ENCODE measurements around the gene USP3. TPM values are rescaled to one million over a fixed set of nuclear protein-coding genes. Genes with fewer than 3 reads are reported as not detected.
A peak's percentile ranks its signal among the peaks of the same experiment; 100 is the strongest.
"Not testable (repeated sequence)": the region's sequence is repeated elsewhere in the genome, so short reads cannot be mapped to it uniquely, and the experiment has no call there.

The USP3 gene
- total RNA-seq, 1 donor from 2014 or later, result 22.0 TPM

GRCh38 chr15:63603516-63603915 lies 99.1 kb downstream of the USP3 start:
- DNase-seq (ENCODE audit: low spot score) (no peak), ATAC-seq (no peak)

DNA sequence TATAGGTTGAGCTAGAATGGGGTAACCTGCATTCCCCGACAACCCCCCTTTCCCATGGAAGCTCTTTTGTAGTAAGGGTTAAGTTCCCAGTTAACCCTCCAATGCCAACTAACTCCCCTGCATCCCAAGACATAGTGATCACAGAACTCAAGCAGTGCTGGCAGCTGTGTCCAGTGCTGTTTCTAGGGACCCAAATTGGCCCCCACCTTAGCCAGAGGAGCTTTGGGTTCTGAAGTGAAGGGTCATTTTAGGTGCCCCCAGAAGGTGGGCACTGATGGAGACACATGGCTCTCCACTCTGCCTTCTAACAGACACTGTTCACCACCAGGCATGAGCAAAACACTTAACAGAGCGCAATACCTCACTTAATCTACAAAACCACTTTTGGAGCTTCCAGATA lies 99.9 kb downstream of the USP3 start:
- ATAC-seq (no peak), DNase-seq (ENCODE audit: low spot score) (no peak)

DNA sequence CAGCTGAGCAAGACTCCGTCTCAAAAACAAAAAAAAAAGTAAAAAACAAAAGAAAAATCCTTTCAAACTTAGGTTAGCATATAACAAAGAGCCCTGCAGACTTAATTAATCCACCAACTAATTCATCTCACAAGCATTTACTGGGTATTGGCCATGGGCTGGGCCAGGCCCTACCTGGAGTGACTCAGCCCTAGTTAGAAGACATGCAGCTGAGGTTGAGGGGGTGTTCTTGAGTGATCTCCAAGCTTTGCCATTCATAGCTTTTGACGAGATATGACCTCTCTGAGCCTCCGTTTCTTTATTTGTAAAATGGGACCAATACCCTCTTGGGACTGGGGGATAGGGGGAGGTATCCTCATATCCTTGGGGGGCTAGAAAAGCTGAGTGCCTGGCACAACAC lies 100.6 kb downstream of the USP3 start:
- ATAC-seq, result no peak
- DNase-seq (ENCODE audit: low spot score), result no peak

DNA sequence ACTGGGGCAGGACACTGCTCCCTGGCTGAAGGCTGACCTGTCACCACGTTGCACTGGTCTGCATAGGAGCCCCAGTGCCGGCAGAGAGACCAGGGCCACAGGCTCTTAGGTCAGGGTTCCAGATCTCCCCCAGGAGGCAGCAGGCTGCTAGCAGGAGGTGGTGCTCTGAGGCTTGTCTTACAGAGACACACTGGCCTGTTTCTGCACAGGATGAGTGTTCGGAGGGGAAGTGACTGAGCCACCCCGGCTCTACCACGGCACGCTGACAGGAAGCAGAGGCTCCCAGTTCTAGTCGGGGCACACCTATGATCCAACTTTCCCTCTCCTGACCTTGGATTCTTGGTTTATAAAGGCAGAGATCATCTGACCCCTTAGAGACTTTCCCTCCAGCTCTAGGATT lies 101.4 kb downstream of the USP3 start:
- ATAC-seq (no peak), DNase-seq (ENCODE audit: low spot score) (no peak)

GRCh38 chr15:63606308-63606707 lies 101.9 kb downstream of the USP3 start:
- no peak for ATAC-seq
- DNase-seq (ENCODE audit: low spot score), result no peak

GRCh38 chr15:63608989-63609388 lies 104.6 kb downstream of the USP3 start:
- DNase-seq (ENCODE audit: low spot score), result no peak
- no peak for ATAC-seq

GRCh38 chr15:63609448-63609847 lies 105.1 kb downstream of the USP3 start:
- DNase-seq (ENCODE audit: low spot score), result no peak
- ATAC-seq, result no peak

GRCh38 chr15:63610209-63610841 lies 105.9 kb downstream of the USP3 start:
- DNase-seq (ENCODE audit: low spot score) (no peak), ATAC-seq (peak; percentile 91)

- ATAC-seq (no peak), DNase-seq (ENCODE audit: low spot score) (no peak)
These were observed 106.8 kb downstream of the USP3 start for GRCh38 chr15:63611177-63611576.

DNA sequence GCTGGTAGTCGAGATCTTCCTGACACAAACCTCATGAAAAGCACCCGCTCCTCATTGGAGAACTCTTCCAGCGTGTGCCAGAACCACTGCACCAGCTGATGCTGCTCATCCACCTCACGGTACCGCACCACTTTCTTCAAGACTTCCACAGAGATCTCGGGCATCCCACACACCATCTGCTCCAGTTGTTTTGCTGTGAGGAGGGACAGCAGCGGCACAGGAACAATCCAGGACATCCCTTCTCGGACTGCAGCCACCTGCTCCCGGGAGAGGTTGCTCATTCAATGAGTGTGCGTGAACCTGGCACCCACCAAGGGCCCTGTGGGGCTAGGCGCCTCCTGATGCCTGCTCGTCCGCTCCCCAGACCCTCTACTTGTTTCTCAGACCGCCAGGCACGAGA lies 107.9 kb downstream of the USP3 start:
- DNase-seq (ENCODE audit: low spot score) (no peak), ATAC-seq (no peak)

- DNase-seq (ENCODE audit: low spot score) (no peak), ATAC-seq (no peak)
These were observed 111.5 kb downstream of the USP3 start for GRCh38 chr15:63615935-63616334.

GRCh38 chr15:63617147-63617546 lies 112.8 kb downstream of the USP3 start:
- DNase-seq (ENCODE audit: low spot score); ATAC-seq: not testable (repeated sequence)

- not testable (repeated sequence) for DNase-seq (ENCODE audit: low spot score); ATAC-seq
These were observed 113.2 kb downstream of the USP3 start for GRCh38 chr15:63617627-63618026.

DNA sequence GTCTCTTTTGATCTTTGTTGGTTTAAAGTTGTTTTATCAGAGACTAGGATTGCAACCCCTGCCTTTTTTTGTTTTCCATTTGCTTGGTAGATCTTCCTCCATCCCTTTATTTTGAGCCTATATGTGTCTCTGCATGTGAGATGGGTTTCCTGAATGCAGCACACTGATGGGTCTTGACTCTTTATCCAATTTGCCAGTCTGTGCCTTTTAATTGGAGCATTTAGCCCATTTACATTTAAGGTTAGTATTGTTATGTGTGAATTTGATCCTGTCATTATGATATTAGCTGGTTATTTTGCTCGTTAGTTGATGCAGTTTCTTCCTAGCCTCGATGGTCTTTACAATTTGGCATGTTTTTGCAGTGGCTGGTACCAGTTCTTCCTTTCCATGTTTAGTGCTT lies 116.4 kb downstream of the USP3 start:
- ATAC-seq; DNase-seq (ENCODE audit: low spot score): not testable (repeated sequence)

- DNase-seq (ENCODE audit: low spot score) (no peak), ATAC-seq (no peak)
These were observed 119.0 kb downstream of the USP3 start for GRCh38 chr15:63623232-63623969.

- DNase-seq (ENCODE audit: low spot score), result no peak
- no peak for ATAC-seq
These were observed 122.6 kb downstream of the USP3 start for GRCh38 chr15:63626955-63627354.

DNA sequence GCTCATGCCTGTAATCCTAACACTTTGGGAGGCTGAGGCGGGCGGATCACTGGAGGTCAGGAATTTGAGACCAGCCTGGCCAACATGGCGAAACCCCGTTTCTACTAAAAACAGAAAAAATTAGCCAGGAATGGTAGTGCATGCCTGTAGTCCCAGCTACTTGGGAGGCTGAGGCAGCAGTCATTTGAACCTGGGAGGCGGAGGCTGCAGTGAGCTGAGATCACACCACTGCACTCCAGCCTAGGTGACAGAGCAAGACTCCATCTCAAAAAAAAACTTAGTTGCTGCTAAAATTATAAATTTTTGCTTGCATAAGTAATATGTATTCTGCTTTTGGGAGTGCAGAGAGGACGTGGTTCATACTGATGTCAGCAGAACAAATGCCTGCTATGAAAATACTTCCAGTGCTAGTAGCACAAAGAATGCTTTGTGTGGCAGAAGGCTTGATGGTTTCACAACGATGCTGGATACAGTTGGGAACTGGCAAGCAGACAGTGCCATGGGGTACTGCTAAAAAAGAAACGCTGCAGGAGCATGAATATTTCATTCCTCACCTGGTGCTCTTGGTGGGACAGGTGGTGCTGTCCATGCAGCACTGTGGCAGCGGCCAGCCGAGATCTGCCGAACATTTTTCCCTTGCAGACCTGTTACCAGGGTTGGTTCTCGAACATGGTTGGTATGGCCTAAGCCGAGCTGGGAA lies 123.9 kb downstream of the USP3 start:
- no peak for ATAC-seq
- DNase-seq (ENCODE audit: low spot score), result no peak

- DNase-seq (ENCODE audit: low spot score) (no peak), ATAC-seq (no peak)
These were observed 125.8 kb downstream of the USP3 start for GRCh38 chr15:63630036-63630751.

DNA sequence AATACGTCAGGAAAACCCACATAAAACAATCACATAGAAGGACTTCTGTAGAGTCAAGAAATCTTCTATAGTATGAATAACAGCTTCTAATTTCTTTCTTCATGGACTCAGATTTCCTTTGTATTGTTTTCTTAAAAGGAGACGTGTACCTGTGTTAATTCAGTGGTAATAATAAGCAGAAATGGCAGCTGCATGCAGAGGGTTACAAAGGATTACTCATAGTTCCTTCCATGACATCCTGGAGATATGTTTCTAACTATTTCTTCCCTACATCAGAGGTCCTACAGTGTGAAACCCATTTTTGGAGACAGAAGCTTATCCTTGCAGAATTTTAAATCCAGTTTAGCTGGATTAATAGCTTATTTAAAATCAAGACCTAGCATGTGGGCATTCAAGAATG lies 128.9 kb downstream of the USP3 start:
- no peak for ATAC-seq
- DNase-seq (ENCODE audit: low spot score), result no peak

GRCh38 chr15:63634154-63634553 lies 129.8 kb downstream of the USP3 start:
- DNase-seq (ENCODE audit: low spot score) (no peak), ATAC-seq (no peak)

- DNase-seq (ENCODE audit: low spot score) (no peak), ATAC-seq (no peak)
These were observed 132.2 kb downstream of the USP3 start for GRCh38 chr15:63636518-63637061.

Data from left lobe of liver (tissue), 2 donors.